T1000 (cell line): ENCODE results near the gene UVRAG.
A peak's percentile ranks its signal among the peaks of the same experiment; 100 is the strongest.

ENCODE experiments used
- DNase-seq: peaks from one replicate; lab custom pipeline; 2025; ENCODE audit warnings: mixed read lengths; lab: John Stamatoyannopoulos, UW

The UVRAG gene

GRCh38 chr11:75814677-75815344 is at the start of gene UVRAG:
Gene UVRAG, plus strand, starts transcription at chr11:75815210. Its CDS starts 198 bp downstream, at chr11:75815408.
- peak; percentile 98 for DNase-seq

GRCh38 chr11:75766443-75767227 is 48.4 kb upstream of the UVRAG start:
- DNase-seq, result no peak

- DNase-seq, result no peak
Observed at GRCh38 chr11:75767228-75767572, 47.8 kb upstream of the UVRAG start.

- DNase-seq, result no peak
Observed at GRCh38 chr11:75767793-75768111, 47.3 kb upstream of the UVRAG start.

GRCh38 chr11:75768112-75768908 is 46.7 kb upstream of the UVRAG start, which contains the start of gene DGAT2:
Gene DGAT2, plus strand, starts transcription at chr11:75768778. Its CDS starts 214 bp downstream, at chr11:75768992.
- peak; percentile 58 for DNase-seq

- no peak for DNase-seq
Observed at GRCh38 chr11:75768909-75769771, 45.9 kb upstream of the UVRAG start.

- DNase-seq, result no peak
Observed at GRCh38 chr11:75770102-75770501, 44.9 kb upstream of the UVRAG start.

GRCh38 chr11:75771646-75772410 is 43.2 kb upstream of the UVRAG start:
- DNase-seq, result peak; percentile 58

GRCh38 chr11:75773595-75774353 is 41.2 kb upstream of the UVRAG start:
- no peak for DNase-seq

- DNase-seq, result no peak
Observed at GRCh38 chr11:75775056-75775455, 40.0 kb upstream of the UVRAG start.

GRCh38 chr11:75776546-75776945 is 38.5 kb upstream of the UVRAG start:
- DNase-seq, result no peak

GRCh38 chr11:75777461-75778110 is 37.4 kb upstream of the UVRAG start:
- no peak for DNase-seq

GRCh38 chr11:75778962-75779361 is 36.0 kb upstream of the UVRAG start:
- no peak for DNase-seq

GRCh38 chr11:75779960-75780359 is 35.0 kb upstream of the UVRAG start:
- DNase-seq, result no peak

GRCh38 chr11:75780888-75781287 is 34.1 kb upstream of the UVRAG start:
- no peak for DNase-seq

- DNase-seq, result no peak
Observed at GRCh38 chr11:75781296-75781695, 33.7 kb upstream of the UVRAG start.

GRCh38 chr11:75781831-75782230 is 33.2 kb upstream of the UVRAG start:
- no peak for DNase-seq

GRCh38 chr11:75782540-75783263 is 32.3 kb upstream of the UVRAG start:
- DNase-seq, result no peak
